ENCODE measurements around the gene CPA2.

DNA sequence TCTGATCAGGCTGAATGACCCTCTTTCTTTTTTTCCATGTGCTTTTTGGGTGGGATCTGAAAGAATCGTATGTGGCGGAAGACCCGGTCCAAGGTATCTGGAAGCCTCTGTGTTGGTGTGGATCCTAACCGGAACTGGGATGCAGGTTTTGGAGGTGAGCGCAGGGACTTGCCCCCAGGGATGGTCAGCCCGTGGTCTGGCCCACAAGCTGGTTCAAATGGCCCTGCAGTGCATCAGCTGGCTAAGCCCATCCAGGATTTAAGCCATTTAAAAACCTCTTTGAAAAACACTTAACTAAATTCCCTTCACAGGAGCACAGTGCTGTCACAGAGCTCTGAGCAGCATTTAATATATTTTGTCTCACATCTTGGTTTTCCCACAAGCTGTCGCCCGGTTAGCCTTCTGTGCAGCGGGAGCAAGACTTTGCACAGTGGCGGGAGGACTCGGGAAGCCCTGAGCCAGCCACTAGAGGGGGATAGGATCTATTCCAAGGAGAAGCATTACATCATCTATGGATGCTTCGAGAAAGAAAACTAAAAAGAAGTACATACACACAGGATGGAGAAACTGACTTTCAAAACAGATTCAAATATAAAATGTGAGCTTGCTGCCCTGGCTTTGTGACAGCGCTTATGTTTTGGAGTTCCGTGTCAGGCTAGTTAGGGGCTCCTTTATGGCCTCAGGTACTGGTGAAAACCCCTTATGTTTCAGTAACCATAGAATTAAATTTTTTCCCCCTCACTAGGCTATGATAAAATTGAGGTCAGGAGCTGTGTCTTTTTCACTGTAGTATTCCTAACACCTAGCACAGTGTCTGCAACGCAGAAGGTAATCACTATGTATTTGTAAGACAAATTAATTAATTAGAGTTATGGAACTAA, 11.3 kb downstream of the CPA2 start:
- TF ChIP-seq CTCF (IDR thresholded peaks at IDR 0.05) (peak; percentile 37 to 77 (median 64)), POLR2A (IDR thresholded peaks at IDR 0.05) (peak in 1 of 2 donors; percentile 7), EP300 (IDR thresholded peaks at IDR 0.05) (peak; percentile 18 to 45)

Measured in tibial nerve (tissue), 4 donors.